ENCODE measurements around the gene NFYA. TPM values are rescaled to one million over a fixed set of nuclear protein-coding genes. Genes with fewer than 3 reads are reported as not detected.

Gene NFYA
- total RNA-seq, 1 experiment from 2014 or later, result 23.7 TPM

- H3K4me1 Mint-ChIP-seq (ENCODE audit: low read depth, unreplicated experiment), result peaks cover 38% of the 10 kb centered on the region
- intact Hi-C loops (cut with micrococcal nuclease; ENCODE audit: unreplicated experiment), result no loop called here
- DNase-seq, result peak; percentile 94
- peak overlapping the region; percentile 96 for H3K27ac Mint-ChIP-seq (ENCODE audit: unreplicated experiment)
- H3K27me3 Mint-ChIP-seq (ENCODE audit: unreplicated experiment), result no peaks in the 10 kb centered on the region
- peak; percentile 56 for TF ChIP-seq CTCF (IDR thresholded peaks at IDR 0.05; ENCODE audit: unreplicated experiment)
- H3K36me3 Mint-ChIP-seq (ENCODE audit: insufficient read depth, unreplicated experiment), result peaks cover 46% of the 10 kb centered on the region
- BruUV-seq (replicated peaks), result no TSS peak
- peak overlapping the region; percentile 83 for H3K4me3 Mint-ChIP-seq (ENCODE audit: low read depth, unreplicated experiment)
- no peaks in the 10 kb centered on the region for H3K9me3 Mint-ChIP-seq (ENCODE audit: low read depth, unreplicated experiment)
- CTCF ChIA-PET, result interaction anchor here (1.0 to 1.7 kb wide), 2 partner anchors 34 to 36 kb away, joined by 3 to 13 read pairs; partner anchors contain the start of gene UNC5CL
Measured at GRCh38 chr6:41073203-41073967, 611 bp downstream of the NFYA start.

GRCh38 chr6:41073968-41074691 lies 1.4 kb downstream of the NFYA start:
- BruUV-seq (replicated peaks), result TSS peak; percentile 65
- no peaks in the 10 kb centered on the region for H3K9me3 Mint-ChIP-seq (ENCODE audit: low read depth, unreplicated experiment)
- peaks cover 38% of the 10 kb centered on the region for H3K4me1 Mint-ChIP-seq (ENCODE audit: low read depth, unreplicated experiment)
- peak overlapping the region; percentile 96 for H3K27ac Mint-ChIP-seq (ENCODE audit: unreplicated experiment)
- CTCF ChIA-PET, result interaction anchor here (1.4 to 1.6 kb wide), 2 partner anchors 108 to 205 kb away, joined by 3 to 4 read pairs; no protein-coding TSS in a partner anchor
- intact Hi-C loops (cut with micrococcal nuclease; ENCODE audit: unreplicated experiment), result no loop called here
- H3K27me3 Mint-ChIP-seq (ENCODE audit: unreplicated experiment), result no peaks in the 10 kb centered on the region
- H3K4me3 Mint-ChIP-seq (ENCODE audit: low read depth, unreplicated experiment), result peak overlapping the region; percentile 83
- H3K36me3 Mint-ChIP-seq (ENCODE audit: insufficient read depth, unreplicated experiment), result peaks cover 49% of the 10 kb centered on the region
- DNase-seq, result no peak
- TF ChIP-seq CTCF (IDR thresholded peaks at IDR 0.05; ENCODE audit: unreplicated experiment), result no peak

- no TSS peak for BruUV-seq (replicated peaks)
- TF ChIP-seq CTCF (IDR thresholded peaks at IDR 0.05; ENCODE audit: unreplicated experiment), result no peak
- CTCF ChIA-PET, result interaction anchor here (1.4 to 1.6 kb wide), 2 partner anchors 107 to 204 kb away, joined by 3 to 4 read pairs; no protein-coding TSS in a partner anchor
Measured at GRCh38 chr6:41074692-41075436, 2.1 kb downstream of the NFYA start.

More at GRCh38 chr6:41074692-41075436, 2.1 kb downstream of the NFYA start:
- peak overlapping the region; percentile 96 for H3K27ac Mint-ChIP-seq (ENCODE audit: unreplicated experiment)
- H3K36me3 Mint-ChIP-seq (ENCODE audit: insufficient read depth, unreplicated experiment), result peaks cover 54% of the 10 kb centered on the region
- no peaks in the 10 kb centered on the region for H3K9me3 Mint-ChIP-seq (ENCODE audit: low read depth, unreplicated experiment)
- intact Hi-C loops (cut with micrococcal nuclease; ENCODE audit: unreplicated experiment), result no loop called here
- peak overlapping the region; percentile 83 for H3K4me3 Mint-ChIP-seq (ENCODE audit: low read depth, unreplicated experiment)
- no peak for DNase-seq
- peaks cover 38% of the 10 kb centered on the region for H3K4me1 Mint-ChIP-seq (ENCODE audit: low read depth, unreplicated experiment)
- H3K27me3 Mint-ChIP-seq (ENCODE audit: unreplicated experiment), result no peaks in the 10 kb centered on the region
